Ramos (cell line): ENCODE data around the gene LRFN3.
"Not testable (repeated sequence)": the region's sequence is repeated elsewhere in the genome, so short reads cannot be mapped to it uniquely, and the experiment has no call there.

Source experiments
- in situ Hi-C: fragments of 300-500 bp; cut with MboI; formaldehyde crosslinking; loops from one replicate; pipeline ENCODE4 v1.14.3; 2022; ENCODE audit warnings: low sequenced_read_pairs; ENCODE audit not compliant: unreplicated experiment

Gene LRFN3

DNA sequence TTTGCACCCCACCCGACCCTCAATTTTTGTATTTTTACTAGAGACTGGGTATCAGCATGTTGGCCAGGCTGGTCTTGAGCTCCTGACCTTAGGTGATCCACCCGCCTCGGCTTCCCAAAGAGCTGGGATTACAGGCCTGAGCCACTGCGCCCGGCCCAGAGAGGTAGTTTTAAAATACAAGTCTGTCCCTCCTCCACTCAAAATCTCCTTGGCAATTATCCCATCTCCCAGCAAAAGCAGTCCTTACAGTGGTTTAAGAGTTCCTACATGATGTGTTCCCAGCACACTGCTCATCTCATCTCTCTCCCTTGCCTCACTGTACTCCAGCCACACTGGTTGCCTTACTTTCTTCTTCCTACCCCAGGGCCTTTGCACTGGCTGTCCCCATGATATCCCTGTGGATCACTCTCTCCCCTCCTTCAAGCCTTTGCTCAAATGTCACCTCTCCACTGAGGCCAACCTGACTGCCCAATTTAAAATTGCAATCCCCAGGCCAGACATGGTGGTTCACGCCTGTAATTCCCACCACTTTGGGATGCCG lies 24.3 kb downstream of the LRFN3 start:
- in situ Hi-C loops = no loop called here

DNA sequence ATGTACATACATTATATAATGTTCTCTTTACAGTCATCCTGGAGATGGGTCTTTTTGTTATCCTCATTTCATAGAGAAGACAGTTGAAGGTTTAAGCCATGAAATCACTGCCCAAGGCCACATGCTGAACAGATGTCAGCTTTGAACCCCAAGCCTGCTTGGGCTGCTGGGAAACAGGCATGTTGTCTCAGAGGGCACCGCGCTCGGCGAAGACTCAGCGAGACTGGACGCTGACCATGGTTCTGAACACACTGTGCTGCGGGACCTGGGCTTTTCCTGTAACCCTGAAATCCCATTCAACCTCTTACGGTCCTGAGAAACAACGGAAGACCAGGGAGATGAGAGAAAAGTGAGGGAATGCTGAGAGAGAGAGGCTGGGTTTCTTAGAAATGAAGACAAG lies 27.3 kb downstream of the LRFN3 start:
- in situ Hi-C loops = no loop called here

DNA sequence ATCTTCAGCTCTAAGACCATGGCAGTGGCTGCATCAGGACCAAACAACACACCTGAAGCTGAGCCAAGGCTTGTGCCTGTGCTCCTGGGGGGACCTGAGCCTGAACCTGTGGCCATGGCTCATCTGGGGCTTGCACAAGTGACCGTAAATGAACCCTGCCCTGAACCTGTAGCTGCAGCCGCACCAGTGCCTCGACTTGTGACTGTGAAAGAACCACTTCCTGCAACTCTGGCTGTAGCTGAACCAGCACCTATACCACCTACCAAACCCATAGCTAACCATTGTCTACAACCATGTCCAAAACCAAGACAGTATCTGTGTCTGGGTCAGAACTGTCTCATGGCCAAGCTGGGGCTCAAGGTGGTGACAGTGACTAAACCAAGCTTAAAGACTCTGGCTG lies 30.6 kb downstream of the LRFN3 start:
- in situ Hi-C loops = no loop called here

DNA sequence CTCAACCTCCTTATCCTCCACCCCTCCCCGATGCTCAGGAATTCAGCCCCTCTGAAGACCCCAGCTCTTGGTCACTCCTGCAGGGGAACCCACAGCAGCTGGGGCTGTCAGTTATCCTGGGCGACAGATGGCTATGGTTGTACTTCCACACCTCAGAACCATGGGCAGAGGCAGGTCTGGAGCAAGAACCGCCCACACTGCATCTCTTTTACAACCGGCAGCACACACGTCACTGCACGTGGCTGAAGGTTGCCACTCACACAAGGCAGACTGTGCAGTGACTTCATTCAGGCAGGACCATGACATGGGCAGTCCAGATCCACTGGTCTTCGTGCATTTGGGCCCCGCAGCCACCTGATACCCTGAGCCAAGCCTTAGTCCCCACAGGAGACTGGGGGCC lies 37.3 kb downstream of the LRFN3 start:
- in situ Hi-C loops = no loop called here

DNA sequence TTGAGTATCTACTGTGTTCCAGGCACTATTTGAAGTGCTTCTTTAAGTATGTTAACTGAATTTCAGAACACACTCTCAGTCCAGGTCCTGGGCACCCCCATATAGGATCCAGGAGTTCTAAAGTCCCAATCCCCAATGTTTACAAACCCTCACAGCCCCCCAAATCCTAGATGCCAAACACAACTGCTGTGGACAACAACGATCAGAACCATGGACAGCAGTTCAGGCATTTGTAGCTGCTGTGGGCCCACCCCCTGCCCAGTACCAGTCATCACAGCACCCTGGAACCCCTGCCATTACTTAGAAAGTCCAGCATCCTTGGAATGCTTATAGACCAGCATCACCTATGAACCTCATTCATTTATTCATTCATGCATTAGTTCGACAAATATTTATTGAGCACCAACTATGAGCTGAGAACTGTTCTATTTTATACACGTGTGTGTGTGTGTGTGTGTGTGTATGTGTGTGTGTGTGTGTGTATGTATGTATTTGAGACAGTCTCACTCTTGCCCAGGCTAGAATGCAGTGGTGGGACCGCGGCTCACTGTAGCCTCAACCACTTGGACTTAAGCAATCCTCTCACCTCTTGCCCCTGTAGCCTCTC lies 39.5 kb downstream of the LRFN3 start:
- in situ Hi-C loops = no loop called here

DNA sequence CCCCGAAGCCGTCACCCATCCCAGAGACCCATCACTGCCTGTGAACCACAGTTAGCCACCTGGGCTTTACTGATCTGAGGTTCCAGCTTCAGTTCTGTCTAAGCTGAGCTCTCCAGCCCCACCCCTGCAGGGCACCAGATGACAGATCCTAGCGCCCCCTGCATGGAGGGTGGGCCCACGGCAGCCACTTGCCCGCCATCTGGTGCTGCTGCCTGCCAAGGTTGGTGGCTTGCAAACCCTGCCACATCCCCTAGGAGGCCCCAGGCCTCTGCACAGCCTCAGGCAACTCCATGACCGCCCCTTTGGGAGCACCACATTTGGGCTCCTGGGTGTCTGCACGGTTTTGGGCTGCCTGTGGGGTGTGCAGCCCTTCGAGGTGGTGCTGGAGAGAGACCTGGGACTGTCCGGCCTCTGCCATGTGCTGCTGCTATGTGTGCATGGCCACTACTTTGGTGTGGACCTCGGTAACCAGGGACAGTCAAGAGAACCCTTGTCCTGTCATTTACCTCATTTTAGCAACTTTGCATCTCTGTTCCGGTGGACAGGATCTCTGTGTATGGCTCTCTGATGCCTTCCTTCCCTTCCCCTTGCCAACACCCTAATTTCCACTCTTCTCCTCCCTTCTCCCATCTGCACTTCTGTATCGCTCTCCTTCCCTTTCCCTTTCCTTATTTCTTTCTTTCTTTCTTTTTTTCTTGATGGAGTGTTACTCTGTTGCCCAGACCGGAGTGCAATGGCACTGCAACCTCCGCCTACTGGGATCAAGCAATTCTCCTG lies 41.5 kb downstream of the LRFN3 start:
- in situ Hi-C loops = no loop called here

DNA sequence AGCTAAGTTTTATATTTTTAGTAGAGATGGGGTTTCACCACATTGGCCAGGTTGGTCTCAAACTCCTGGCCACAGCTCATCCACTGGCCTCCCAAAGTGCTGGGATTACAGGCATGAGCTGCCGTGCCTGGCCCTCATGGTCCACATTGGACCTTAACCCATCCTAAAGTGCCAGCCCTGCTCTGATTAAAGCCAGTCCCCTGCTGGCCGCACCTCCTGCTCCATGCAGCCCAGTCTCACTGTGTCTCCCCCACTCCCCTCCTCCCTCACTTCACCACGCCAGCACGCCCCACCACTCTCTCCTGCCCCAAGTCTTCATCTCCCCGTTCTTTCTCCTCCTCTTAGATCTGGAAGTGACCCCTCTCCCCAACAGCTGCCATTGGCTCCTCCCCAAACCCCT lies 42.1 kb downstream of the LRFN3 start:
- in situ Hi-C loops = no loop called here

DNA sequence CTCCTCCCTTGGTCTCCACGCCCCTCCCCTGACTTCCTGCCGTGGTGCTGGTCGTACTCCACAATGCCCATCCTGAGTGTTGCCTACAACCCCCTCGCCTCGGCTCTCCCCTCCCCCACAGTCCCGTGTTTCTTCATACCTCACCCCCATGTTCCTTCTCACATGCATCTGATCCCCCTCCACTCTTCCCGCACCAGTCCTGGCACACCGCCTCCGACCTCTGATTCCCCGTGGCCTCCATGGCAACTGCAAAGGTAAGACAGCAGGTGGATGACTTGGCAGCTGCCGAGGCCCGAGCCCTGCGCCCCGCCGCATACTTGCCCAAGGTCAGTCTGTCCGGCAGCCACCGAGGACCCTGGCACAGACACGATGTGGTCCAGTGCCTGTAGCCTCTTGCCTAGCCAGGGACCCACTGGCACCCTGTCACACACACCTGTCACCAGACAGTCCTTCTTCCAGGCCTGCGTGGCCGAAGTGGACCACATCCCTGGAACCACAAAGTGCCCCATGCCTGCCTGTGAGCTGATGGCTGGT lies 42.7 kb downstream of the LRFN3 start:
- in situ Hi-C loops = no loop called here

DNA sequence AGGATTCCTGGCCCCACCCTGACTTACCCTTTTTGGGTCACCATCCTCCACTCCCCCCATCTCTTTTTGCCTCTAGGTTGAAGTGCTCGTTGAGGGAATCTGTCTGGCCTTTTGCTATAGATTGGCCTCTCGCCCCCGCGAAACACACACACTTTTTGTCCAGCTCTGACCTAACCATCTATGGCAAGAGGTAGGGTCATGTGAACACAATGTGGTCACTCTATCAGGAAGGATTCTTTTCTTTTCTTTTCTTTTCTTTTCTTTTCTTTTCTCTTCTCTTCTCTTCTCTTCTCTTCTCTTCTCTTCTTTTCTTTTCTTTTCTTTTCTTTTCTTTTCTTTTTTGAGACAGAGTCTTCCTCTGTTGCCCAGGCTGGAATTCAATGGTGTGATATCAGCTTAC lies 44.8 kb downstream of the LRFN3 start:
- in situ Hi-C loops = not testable (repeated sequence)

DNA sequence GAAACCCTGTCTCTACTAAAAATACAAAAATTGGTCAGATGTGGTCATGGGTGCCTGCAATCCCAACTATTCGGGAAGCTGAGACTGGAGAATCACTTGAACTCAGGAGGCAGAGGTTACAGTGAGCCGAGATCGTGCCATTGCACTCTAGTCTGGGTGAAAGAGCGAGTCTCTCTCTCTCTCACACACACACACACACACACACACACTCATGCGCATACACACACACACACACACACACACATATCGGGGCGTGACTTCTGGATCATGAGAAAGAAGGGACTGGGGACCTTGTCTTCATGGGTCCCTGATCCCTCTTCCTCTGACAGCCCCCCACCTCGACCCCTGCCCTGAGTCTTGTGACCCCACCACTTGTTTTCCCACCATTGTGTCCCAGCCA lies 47.0 kb downstream of the LRFN3 start:
- in situ Hi-C loops = no loop called here

DNA sequence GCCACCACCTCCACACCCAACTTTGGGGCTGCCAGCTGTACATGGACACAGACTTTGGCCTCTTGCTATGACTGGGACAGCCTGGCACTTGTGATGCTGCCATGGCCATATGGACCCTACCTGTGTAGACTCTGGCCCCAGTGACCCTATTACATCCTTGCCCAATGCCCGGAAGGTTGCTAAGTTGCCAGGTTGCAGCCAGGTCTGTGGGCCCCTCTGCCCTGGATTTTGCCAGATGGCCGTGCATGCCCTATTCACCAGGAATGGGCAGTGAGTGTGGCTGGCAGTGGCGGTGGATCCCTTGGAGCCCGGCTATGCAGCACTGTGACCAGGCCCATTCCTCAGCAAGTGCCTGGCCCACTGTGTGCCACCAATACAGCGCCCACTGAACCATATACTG lies 49.9 kb downstream of the LRFN3 start:
- in situ Hi-C loops = no loop called here

DNA sequence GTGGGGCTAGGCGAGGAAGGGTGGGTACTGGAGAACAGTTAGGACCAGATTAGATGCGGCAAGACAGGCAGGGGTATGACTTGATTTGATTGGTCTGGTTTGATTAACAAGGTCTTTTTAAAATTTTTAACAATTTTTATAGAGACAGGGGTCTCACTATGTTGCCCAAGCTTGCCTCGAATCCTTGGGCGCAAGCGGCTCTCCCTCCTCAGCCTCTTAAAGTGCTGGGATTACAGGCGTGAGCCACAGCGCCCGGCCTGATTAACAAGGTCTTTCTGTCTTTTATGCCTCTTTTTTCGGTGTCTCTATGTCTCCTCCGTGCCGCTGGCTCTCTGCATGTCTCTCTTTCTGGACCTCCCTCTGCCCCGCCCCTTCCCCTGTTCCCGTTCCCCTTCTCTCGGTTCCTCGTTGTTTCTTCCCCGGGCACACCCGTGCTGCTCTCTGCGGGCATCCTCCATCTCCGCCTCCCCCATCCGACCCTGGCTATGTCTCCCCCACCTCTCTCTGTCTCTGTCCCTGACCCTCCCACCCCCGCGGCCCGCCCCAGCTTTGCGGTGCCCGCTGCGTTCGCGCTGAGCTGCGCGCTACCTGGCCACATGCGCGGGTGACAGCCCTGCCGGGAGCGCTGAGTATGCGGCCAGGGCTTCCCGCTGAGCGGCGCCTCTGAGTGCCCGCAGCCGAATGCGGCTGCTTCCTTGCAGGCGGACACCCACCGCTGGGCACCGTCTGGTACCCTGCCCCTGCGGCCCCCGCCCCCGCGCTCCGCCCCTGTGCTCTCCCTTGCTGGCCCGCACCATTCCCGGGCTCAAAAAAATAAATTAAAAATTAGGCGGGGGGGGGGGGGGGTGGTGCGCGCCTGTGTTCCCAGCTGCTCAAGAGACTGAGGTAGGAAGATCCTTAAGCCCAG lies 50.7 kb downstream of the LRFN3 start:
- in situ Hi-C loops = no loop called here

DNA sequence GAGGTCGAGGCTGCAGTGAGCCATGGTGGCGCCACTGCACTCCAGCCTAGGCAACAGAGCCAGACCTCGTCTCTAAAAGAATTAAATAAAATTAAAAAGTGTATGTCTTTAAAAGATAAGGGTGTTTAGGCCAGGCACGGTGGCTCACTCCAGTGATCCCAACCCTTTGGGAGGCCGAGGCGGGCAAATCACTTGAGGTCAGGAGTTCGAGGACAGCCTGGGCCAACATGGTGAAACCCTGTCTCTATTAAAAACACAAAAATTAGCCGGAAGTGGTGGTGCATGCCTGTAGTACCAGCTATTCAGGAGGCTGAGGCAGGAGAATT lies 51.4 kb downstream of the LRFN3 start:
- in situ Hi-C loops = no loop called here

DNA sequence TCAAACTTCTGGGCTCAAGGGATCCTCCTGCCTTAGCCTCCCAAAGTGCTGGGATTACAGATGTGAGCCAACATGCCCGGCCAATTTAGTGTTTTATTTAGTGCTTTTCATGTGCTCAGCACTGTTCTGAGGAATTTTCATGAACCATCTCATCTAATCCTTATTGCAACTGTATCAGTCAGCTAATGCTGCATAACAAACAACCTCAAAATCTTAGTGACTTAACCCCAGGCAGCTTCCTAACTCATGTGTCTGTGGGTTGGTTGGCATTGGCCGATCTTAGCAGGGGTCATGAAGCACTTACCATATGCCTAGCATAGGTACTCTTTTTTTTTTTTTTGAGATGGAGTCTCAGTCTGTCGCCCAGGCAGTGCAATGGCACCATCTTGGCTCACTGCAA lies 52.6 kb downstream of the LRFN3 start:
- in situ Hi-C loops = no loop called here

DNA sequence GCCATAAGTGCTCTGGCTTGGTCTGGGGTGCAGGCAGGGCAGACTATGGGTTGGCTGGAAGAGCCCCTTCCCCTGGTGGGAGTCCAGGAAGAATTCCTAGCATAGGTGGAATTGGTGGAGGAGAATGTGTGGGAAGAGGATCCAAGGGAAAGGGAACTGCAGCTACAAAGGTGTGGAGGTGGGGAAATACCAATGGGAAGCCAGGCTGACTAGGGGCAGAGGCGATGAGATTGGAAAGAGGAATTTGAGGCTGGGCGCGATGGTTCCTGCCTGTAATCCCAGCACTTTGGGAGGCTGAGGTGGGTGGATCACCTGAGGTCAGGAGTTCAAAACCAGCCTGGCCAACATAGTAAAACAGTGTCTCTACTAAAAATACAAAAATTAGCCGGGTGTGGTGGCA lies 54.0 kb downstream of the LRFN3 start:
- in situ Hi-C loops = no loop called here

DNA sequence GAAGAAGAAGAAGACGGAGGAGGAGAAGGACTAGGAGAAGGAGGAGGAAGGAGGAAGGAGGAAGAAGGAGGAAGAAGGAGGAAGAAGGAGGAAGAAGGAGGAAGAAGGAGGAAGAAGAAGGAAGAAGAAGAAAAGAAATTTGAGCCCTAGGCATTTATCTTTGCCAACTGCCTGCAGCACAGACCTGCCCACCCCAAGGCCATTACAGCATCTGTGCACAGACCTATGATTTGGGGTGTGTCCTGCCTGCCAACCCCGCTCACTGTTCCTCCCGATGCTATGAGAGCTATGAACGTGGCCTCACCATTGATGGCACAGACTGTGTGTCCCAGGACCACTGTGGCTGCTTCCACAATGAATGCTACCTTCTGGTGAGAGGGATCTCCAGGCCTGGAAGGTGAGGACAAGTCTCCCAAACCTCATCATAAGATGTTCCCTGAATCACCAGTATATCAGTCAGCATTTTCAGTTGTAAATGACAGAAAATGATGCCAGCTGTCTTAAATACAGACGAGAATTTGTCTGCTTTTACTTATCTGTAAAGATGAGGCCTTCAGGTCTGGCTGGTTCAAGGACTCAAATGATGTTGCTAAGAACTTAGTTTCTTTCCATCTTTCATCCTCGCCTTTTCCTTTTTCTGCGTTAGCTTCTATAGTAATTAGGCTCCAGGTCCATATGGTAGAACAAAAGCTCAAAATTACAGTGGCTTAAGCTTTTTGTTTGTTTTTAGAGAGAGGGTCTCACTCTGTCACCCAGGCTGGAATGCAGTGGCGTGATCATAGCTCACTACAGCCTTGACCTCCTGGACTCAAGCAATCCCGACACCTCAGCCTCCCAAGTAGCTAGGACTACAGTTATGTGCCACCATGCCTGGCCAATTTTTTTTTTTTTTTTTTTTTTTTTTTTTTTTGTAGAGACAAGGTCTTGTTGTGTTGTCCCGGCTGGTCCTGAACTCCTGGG lies 54.9 kb downstream of the LRFN3 start:
- in situ Hi-C loops = no loop called here

DNA sequence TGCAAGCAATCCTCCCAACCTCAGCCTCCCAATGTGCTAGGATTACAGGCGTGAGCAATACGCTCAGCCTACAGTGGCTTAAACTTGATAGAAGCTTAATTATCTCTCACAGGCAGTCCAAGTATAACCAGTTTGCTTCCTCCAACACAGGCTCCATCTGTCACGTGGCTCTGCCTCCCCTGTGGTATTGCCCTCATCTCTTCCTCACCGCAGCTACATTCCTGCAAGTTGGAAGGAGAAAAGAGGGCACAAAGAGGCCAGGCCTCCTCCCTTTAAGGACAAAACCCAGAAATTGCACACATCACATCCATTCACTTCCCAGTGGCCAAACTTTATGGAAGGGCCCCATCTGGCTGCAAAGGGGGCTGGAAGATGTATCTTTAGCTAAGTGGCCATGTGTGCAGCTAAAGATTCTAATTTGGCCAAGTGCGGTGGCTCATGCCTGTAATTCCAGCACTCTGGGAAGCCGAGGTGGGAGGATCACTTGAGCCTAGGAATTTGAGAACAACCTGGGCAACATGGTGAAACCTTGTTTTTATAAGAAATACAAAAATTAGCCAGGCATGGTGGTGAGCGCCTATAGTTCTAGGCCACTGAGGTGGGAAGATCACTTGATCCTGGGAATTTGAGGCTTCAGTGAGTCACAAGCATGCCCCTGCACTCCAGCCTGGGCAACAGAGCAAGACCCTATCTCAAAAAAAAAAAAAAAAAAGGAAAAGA lies 55.7 kb downstream of the LRFN3 start:
- in situ Hi-C loops = no loop called here

DNA sequence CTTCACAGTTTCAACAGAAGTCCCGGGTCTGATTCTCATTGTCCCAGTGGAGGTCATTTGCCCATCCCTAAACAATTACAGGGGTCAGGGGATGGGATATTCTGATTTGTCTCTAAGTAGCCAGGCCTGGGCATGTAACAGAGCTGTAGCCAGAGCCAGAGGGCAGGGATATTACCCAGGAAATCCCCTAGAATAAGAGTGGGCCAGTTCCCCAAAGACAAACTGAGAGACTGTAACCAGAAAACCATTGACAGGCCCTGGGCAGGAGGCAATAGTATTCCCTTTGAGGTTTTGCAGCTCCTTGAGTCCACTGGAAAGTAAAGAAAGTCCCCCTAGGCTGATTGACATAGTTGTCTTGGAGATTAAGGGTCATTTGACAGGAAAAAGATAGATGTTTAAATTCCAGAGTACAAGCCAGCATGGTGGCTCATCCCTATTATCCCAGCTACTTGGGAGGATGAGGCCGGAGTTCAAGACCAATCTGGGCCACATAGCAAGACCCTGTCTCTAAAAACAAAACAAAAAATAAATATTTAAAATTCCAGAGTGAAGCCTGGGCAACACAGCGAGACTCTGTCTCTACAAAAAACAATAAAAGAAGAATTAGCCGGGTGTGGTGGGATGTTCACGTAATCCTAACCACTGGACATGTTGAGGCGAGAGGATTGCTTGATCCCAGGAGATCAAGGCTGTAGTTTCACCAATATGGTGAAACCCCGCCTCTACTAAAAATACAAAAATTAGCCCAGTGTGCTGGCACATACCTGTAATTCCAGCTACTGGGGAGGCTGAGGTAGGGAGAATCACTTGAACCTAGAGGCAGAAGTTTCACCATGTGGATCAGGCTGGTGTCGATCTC lies 57.0 kb downstream of the LRFN3 start:
- in situ Hi-C loops = no loop called here
